Endothelial cell of umbilical vein (primary cell): Measurements from ENCODE around the gene MAP4K4. TPM values are rescaled to one million over a fixed set of nuclear protein-coding genes. Genes with fewer than 3 reads are reported as not detected.

Source experiments
- BruUV-seq: library from RNA; stranded (reverse); fragments of 400-500 nt; replicated peaks from 2 replicates; lab custom pipeline; 2021; lab: Mats Ljungman, UMichigan
- CTCF ChIA-PET: fragments of 300-600, 350-600 bp; sonication (Branson Sonifier 250); formaldehyde crosslinking; loops from one replicate; lab custom pipeline; 2021; ENCODE audit warnings: antibody characterized with exemption, inconsistent platforms; lab: Charles Lee
- POLR2A ChIA-PET: fragments of 300-600, 350-600 bp; sonication (Branson Sonifier 250); formaldehyde crosslinking; loops from one replicate; lab custom pipeline; 2021; ENCODE audit warnings: antibody characterized with exemption, inconsistent platforms; lab: Charles Lee
- DNase-seq: peaks from one replicate; pipeline ENCODE4 v3.0.0-alpha.2; 2011; ENCODE audit warnings: low read depth, low spot score
- FAIRE-seq: peaks from 2 replicates; lab custom pipeline; 2011; peaks lifted over from hg19 to GRCh38; lab: Jason Lieb, UNC
- H2AFZ ChIP-seq: 2 replicates; pipeline ENCODE4 v1.6.0; 2012; ENCODE audit warnings: low read depth, low read length, control low read depth, inconsistent platforms
- H3K27ac ChIP-seq: 2 replicates; pipeline ENCODE4 v1.5.1; 2011; ENCODE audit warnings: low read depth, mild to moderate bottlenecking, control low read depth, low read length, moderate library complexity; ENCODE audit not compliant: insufficient read depth
- H3K27me3 ChIP-seq, 2 experiments: 2 replicates each; pipeline versions ENCODE4 v1.6.0 to v1.6.1; 2011; ENCODE audit warnings: low read length in 2 of 2, mixed read lengths in 1 of 2; ENCODE audit not compliant: control insufficient read depth in 2 of 2, insufficient read depth in 2 of 2
- H3K36me3 ChIP-seq, 2 experiments: 2 replicates in 1 of 2; 3 replicates in 1 of 2; pipeline ENCODE4 v1.5.1; 2011; ENCODE audit warnings: low read length in 2 of 2, mild to moderate bottlenecking in 1 of 2, moderate library complexity in 1 of 2; ENCODE audit not compliant: control insufficient read depth in 2 of 2, insufficient read depth in 2 of 2; ENCODE audit errors: extremely low read depth in 1 of 2
- H3K4me1 ChIP-seq: 3 replicates; pipeline ENCODE4 v1.5.1; 2011; ENCODE audit warnings: mild to moderate bottlenecking, low read length; ENCODE audit not compliant: control insufficient read depth, insufficient read depth; ENCODE audit errors: extremely low read depth
- H3K4me2 ChIP-seq: 2 replicates; pipeline ENCODE4 v1.6.1; 2011; ENCODE audit warnings: low read length, control low read depth, mixed read lengths; ENCODE audit not compliant: insufficient read depth
- H3K4me3 ChIP-seq, 3 experiments: fragments of 200-600 bp in 1 of 3; sonication (generic), shearing (Covaris generic) in 1 of 3; replicated peaks in 1 of 3; 2 replicates each; pipeline ENCODE4 v1.5.1; 2011 to 2016; ENCODE audit warnings: control low read depth in 3 of 3, low read length in 3 of 3, mild to moderate bottlenecking in 2 of 3, inconsistent platforms in 1 of 3, low read depth in 1 of 3, moderate library complexity in 1 of 3; ENCODE audit not compliant: insufficient read depth in 1 of 3
- H3K79me2 ChIP-seq: 2 replicates; pipeline ENCODE4 v1.6.0; 2012; ENCODE audit warnings: low read length, inconsistent platforms; ENCODE audit not compliant: control insufficient read depth, insufficient read depth
- H3K9ac ChIP-seq: replicated peaks from 2 replicates; pipeline ENCODE3; 2011; ENCODE audit warnings: low read length, control low read depth; ENCODE audit not compliant: insufficient read depth; ENCODE audit errors: extremely low read depth
- H3K9me1 ChIP-seq: replicated peaks from 3 replicates; pipeline ENCODE4 v1.6.0; 2011; ENCODE audit warnings: mild to moderate bottlenecking, low read length; ENCODE audit not compliant: control insufficient read depth, insufficient read depth; ENCODE audit errors: extremely low read depth
- H3K9me3 ChIP-seq: replicated peaks from 2 replicates; pipeline ENCODE4 v1.5.1; 2012; ENCODE audit warnings: low read length, inconsistent platforms; ENCODE audit not compliant: control insufficient read depth, insufficient read depth
- H4K20me1 ChIP-seq: replicated peaks from 2 replicates; pipeline ENCODE3; 2011; ENCODE audit warnings: mild to moderate bottlenecking, low read length; ENCODE audit not compliant: control insufficient read depth, insufficient read depth; ENCODE audit errors: extremely low read depth
- CTCF ChIP-seq, 2 donors: IDR thresholded peaks; 1 replicate in 1 of 2; 2 replicates in 1 of 2; pipeline ENCODE4 v1.5.1; 2011; ENCODE audit warnings: low read length in 2 of 2, mild to moderate bottlenecking in 2 of 2, moderate library complexity in 2 of 2, control low read depth in 1 of 2, inconsistent platforms in 1 of 2, low read depth in 1 of 2; ENCODE audit not compliant: insufficient read depth in 1 of 2; ENCODE audit errors: extremely low read depth in 1 of 2
- EZH2 ChIP-seq: IDR thresholded peaks from 2 replicates; pipeline ENCODE4 v1.6.1; 2012; ENCODE audit warnings: borderline replicate concordance, low read depth, mild to moderate bottlenecking, moderate library complexity, low read length, inconsistent platforms; ENCODE audit not compliant: severe bottlenecking
- FOS ChIP-seq: IDR thresholded peaks from 2 replicates; pipeline ENCODE4 v1.6.1; 2011; ENCODE audit warnings: mild to moderate bottlenecking, low read length, moderate library complexity, borderline replicate concordance; ENCODE audit not compliant: insufficient read depth
- GATA2 ChIP-seq: IDR thresholded peaks from 2 replicates; pipeline ENCODE4 v1.7.0; 2011; ENCODE audit warnings: low read depth, mild to moderate bottlenecking, moderate library complexity, mixed read lengths, low read length; ENCODE audit not compliant: insufficient read length, insufficient read depth
- JUN ChIP-seq: IDR thresholded peaks from 2 replicates; pipeline ENCODE4 v1.6.1; 2011; ENCODE audit warnings: borderline replicate concordance, low read depth; ENCODE audit not compliant: insufficient read length, insufficient read depth
- MAX ChIP-seq: IDR thresholded peaks from 2 replicates; pipeline ENCODE4 v1.6.1; 2011; ENCODE audit not compliant: insufficient read depth, insufficient read length
- MYC ChIP-seq: IDR thresholded peaks from one replicate; pipeline ENCODE4 v1.6.1; 2011; ENCODE audit warnings: mild to moderate bottlenecking, low read depth, low read length
- POLR2A ChIP-seq: IDR thresholded peaks from 2 replicates; pipeline ENCODE4 v1.6.1; 2012; ENCODE audit warnings: low read depth, mild to moderate bottlenecking, control low read depth, low read length
- POLR2AphosphoS5 ChIP-seq: IDR thresholded peaks from 2 replicates; pipeline ENCODE4 v1.6.1; 2012; ENCODE audit warnings: low read depth, mild to moderate bottlenecking, control low read depth, low read length, moderate library complexity; ENCODE audit not compliant: insufficient read depth
- dilution Hi-C: fragments of 300-500 bp; cut with MboI; formaldehyde crosslinking; loops from one replicate; pipeline ENCODE4 v1.15.0; 2019; ENCODE audit warnings: low sequenced_read_pairs; ENCODE audit not compliant: extremely low pct_ligation_motif_present
- intact Hi-C: fragments of 100-400 bp; cut with micrococcal nuclease; formaldehyde crosslinking; loops from one replicate; pipeline ENCODE4 v1.10.0; 2022
- polyA plus RNA-seq, 4 experiments: library from polyadenylated mRNA; depleted of rRNA in 3 of 4; stranded (reverse) in 3 of 4; unstranded in 1 of 4; fragments of >200 nt; gene quantifications; 2 replicates each; pipeline versions ENCODE4 v1.2.1 to v1.2.3, GENCODE V29; 2011 to 2012; ENCODE audit warnings: missing spikeins in 1 of 4
- total RNA-seq: library from RNA; stranded (reverse); gene quantifications from 2 replicates; pipeline ENCODE4 v1.2.3, GENCODE V29; 2021

The MAP4K4 gene
- total and polyA plus RNA-seq, 2 donors (not counting 3 experiments of a cell fraction or from before 2014, with no cell fraction given): 79.4 to 269 TPM

DNA sequence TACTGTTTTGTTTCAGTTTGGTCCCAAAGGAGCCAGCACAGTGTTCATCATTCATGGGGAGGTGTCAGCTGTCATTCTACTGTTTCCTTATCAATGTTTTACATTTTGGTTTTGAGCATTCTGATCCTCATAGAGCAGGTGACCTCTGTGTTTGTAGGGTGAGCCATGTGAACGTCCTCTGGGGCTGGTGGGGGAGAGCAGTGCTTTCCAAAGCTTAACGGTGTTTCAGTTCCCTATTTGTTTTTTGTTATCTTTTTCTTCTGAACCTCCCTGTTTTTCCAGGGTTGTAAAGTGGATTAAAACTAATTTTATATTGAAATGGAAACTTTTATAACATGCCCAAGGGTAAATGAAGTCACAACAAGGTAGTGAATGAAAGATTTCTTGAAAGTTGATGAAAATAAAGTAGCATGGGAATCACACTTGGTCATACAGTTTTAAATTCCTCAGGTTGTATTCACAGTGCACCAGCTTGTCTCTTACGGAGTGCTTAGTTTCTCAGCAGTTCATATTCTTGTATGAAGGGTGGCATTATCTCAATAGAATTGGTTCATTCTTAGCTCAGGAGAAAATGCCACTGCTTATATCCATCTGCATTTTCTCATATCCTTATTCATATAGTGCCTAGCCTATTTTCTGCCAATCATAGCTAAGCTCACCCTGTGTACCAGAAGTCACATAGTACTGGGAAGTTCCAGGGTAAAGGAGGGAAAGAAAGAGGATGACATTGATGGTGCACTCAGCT is 54.5 kb downstream of the MAP4K4 start:
- no peak for DNase-seq
- no TSS peak for BruUV-seq
- TF ChIP-seq MAX (no peak), FOS (no peak), MYC (no peak), JUN (no peak), CTCF (IDR thresholded peaks at IDR 0.05; ENCODE audit: extremely low read depth in 1 of 2, insufficient read depth in 1 of 2, low read depth in 1 of 2, low read length in 2 of 2) (no peak), POLR2A (no peak), EZH2 (no peak), GATA2 (no peak), POLR2AphosphoS5 (no peak)
- Histone ChIP-seq H3K4me2 (peak overlapping the region; percentile 12), H3K9ac (no peak overlapping the region), H2AFZ (no peak overlapping the region), H3K27ac (no peak overlapping the region), H3K36me3 (no peaks in the 10 kb centered on the region), H3K4me1 (peaks cover 39% of the 10 kb centered on the region), H3K9me1 (no peaks in the 10 kb centered on the region), H3K9me3 (no peaks in the 10 kb centered on the region), H3K79me2 (peaks cover 81% of the 10 kb centered on the region), H4K20me1 (peaks cover 23% of the 10 kb centered on the region), H3K4me3 (no peak overlapping the region), H3K27me3 (no peaks in the 10 kb centered on the region)
- CTCF ChIA-PET: interaction anchor here (0.6 to 3.1 kb wide), 9 partner anchors 10 to 333 kb away, joined by 3 to 12 read pairs (median 7); partner anchors contain the start of gene MAP4K4
- intact Hi-C loops: no loop called here
- POLR2A ChIA-PET: no interaction called here
- dilution Hi-C loops: no loop called here
- no peak for FAIRE-seq
